Fibroblast of peridontal ligament (primary cell): ENCODE data around the gene BMP7.

ENCODE experiments used
- DNase-seq: peaks from one replicate; pipeline ENCODE4 v3.0.0-alpha.2; 2010; ENCODE audit errors: extremely low read depth

BMP7 gene

DNA sequence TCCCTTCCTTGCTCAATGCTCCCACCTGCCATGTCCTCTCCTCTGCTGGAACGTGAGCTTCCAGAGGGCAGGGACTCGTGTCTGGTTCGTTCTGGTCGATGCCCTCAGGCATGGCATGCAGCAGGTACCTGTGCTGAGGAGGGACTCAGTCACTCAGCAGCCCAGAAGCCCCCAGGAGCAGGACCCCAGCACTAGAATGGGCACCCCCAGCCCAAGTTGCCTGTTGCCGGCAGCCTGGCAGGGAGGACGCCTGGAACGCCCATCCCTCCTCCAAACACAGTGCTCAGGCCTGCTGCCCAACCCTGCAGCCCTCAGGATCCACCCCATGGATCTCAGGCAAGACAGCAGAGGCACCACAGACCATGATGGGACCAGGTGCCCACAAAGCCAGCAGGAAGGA is 40.6 kb downstream of the BMP7 start:
- DNase-seq: no peak

DNA sequence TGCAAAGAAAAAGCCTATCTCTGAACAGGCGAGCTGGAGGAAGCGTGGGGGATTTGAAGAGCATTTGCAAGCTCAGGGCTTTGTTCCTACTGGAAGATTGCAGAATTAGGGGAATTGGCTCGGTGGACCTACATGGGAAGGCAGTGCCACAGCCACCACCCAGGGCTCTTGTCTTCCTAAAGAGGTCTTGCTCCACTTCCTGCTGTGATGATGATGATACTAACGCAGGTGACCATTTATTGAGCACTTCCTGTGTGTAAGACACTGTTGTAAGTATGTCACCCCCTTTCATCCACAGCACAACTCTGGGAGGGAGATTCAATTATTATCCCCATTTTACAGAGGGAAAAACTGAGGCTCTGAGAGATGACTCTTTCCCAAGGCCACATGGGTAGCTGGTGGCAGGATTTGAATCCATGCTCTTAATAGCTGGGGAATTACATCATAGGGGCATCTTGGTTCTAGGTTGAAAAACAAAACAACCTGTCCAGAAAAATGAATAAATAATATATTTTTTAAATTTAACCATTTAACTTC is 41.2 kb downstream of the BMP7 start:
- no peak for DNase-seq

DNA sequence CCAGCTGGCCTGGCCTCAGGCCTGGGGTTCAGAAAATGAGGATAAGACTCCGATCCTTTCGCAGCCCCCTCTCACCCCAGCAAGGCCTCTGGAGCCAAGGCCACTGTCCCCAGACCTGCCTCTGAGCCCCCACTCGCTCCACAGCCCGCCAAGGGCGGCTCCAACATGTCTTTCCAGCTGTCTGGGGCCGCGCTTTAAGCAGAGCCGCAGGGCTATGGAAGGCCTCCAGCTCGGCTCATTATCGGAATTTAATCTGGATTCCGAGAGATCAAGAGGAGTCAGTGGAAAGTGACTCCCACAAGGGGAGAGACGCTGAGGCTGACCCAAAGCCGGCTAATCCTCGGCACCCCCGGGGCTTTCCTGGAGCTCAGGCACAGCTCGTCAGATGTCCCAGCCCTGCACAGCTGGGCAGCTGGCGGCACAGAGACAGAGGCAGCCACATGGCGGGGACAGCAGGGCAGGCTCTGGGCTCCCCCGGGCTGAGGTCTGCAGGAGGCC is 41.8 kb downstream of the BMP7 start:
- DNase-seq: no peak

DNA sequence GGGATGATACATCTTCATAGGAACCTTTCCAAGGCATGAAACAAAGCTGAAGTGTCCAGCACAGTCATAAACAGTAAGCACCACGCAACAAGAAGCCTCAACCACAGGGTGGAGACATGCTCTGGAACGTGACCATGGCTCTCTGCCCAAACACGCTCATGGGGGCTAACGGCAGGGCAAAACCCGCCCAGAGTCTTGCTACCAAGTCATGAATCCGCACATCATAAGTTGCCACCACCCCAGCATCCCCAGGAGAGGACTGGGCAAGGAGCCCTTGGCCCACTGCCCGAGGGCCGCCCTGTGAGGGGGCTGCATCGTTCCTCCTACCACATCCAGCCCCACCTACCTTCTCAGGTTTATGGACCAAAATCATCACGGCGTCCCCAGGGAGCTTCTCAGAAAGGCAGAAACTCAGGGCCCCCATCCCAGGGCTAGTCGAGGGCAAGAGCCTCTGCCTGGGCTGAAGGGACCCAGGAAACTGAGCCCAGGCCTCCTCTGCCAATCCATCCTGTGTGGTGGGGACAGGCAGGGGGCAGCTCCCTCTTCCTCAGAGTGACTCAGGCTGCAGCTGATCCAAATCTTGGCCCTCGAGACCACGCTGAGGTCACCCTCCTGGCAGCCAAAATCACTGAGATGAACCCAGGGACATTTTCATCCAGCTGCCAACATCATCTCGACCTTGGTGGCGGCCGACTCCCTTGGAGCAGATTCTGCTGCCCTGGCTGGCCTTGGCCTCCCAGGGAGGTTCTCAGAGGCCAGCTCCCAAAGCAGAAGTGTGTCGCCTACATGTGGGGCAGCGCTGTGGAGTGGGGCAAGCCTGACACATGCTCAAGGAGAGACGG is 42.6 kb downstream of the BMP7 start:
- no peak for DNase-seq

DNA sequence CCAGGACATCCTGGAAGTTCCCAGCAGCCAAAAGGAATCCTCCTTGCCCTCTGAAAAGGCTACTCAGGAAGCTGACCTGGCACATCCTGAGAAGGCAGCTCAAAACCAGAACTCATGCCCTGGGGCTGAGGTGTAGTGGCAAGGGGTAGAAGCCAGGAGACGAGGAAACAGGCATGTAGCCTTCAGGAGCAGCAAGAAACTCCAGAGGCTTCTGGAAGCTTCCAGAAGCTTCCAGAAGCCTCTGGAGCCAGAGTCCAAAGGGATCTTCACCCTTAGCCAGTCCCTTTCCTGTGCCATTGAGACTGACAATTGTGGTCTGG is 43.9 kb downstream of the BMP7 start:
- no peak for DNase-seq

DNA sequence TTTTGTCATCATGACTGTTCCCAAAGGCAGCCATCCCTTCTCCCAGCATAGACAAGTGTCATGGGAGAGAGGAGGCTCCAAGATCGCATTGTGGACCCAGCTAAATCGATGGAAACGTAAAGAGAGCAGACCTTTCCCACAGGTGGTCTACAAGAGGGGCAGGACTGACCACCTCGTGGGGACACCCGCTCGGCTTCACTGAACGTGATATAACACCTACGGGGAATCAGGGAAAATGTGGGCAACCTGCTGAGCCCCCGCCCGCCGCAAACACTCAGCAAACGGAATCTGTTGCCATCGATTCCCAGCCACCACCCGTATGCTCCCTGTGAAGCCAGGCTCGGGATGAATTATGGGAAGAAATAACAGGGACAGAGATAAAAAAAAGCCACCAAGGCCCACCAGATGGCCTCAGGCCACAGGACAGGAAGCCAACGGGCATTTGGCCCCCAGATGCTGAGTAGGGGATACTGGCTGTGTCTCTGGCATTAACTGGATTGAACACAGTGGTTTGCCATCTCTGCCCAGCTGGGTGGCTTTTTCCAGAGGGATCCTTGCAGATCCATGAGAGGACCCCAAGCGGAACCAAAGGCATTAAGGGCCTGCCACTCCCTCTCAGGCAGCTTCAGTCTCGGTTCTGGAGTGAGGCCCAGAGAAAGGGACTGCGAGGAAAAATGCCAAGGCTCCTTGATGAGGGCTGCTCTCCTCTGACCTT is 44.4 kb downstream of the BMP7 start:
- no peak for DNase-seq

DNA sequence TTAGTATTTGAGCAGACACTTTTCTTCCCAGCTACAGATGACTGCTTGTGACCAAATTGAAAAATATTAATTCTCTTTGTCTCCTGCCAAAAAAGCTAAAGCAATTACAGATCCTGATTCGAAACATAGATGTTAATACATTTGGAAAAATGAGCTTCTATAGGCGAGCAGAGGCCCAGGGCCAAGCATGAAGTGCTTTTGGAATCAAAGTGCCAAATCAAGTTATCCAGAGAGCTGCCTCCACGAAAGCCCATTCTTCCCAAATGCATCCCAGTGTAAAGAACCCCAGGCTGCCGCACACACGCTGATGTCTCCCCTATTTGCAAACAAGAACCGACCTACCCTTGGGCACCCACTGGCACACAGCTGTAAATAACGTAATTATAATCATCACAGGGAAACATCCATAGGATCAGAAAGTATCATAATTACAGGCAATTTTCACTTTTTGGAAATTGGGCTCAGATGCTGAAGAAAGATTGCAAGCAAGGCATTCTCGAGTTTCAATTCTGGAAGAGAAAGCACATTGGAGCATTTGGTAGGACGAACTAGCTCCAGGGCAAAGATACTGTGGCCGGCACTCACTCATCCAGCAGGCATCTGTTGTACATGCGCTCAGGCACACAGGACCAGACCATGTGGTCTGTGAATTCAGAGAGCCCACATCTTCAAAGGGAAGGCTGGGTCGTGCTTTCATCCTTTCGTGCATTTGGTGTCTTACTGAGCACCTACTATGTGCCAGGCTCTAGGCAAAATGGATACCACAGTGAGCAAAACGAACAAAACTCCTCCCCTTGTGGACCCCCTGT is 45.9 kb downstream of the BMP7 start:
- DNase-seq: peak; percentile 14

DNA sequence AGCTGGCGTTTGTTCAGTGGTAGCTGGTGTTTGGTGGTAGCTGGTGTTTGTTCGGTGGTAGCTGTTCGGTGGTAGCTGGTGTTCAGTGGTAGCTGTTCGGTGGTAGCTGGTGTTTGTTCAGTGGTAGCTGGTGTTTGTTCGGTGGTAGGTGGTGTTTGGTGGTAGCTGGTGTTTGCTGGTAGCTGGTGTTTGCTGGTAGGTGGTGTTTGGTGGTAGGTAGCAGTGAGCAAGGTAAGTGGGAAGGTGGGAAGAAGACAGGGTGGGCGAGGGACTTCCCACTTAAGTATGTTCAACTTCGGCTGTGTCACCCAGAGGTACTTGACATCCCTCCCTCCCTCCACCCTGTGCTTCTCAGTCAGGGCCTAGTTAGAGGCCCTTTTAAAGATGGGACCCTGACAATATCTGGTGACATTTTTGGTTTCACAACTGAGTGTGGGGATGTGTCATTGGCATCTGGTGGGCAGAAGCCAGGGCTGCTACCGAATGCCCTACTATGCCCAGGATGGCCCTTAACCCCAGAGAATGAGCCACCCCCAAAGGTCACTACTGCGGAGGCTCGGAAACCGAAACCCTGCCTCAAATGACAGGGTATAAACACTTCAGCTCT is 47.3 kb downstream of the BMP7 start:
- no peak for DNase-seq

DNA sequence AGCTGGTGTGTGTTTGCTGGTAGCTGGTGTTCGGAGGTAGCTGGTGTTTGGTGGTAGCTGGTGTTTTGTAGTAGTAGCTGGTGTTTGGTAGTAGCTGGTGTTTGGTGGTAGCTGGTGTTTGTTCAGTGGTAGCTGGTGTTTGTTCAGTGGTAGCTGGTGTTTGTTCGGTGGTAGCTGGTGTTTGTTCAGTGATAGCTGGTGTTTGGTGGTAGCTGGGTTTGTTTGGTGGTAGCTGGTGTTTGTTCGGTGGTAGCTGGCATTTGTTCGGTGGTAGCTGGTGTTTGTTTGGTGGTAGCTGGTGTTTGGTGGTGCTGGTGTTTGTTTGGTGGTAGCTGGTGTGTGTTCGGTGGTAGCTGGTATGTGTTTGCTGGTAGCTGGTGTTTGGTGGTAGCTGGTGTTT is 48.0 kb downstream of the BMP7 start:
- no peak for DNase-seq

DNA sequence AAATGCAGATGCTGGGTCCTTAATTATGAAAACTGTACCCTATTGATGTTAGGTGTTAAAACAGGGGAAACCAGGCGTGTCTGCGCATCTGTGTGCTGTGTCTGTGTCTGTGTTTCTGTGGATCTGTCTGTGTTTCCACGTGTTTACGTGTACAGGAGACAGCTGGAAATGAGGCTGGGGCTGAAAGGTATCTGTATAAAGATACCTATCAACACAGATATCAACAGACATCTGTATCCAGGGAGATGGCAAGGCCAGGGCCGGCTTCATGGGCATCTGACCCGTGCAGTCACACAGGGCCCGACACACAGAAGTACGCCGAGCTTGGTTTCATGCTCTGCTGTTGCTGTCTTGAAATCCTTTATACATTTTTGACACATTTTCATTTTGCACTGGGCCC is 48.6 kb downstream of the BMP7 start:
- no peak for DNase-seq

DNA sequence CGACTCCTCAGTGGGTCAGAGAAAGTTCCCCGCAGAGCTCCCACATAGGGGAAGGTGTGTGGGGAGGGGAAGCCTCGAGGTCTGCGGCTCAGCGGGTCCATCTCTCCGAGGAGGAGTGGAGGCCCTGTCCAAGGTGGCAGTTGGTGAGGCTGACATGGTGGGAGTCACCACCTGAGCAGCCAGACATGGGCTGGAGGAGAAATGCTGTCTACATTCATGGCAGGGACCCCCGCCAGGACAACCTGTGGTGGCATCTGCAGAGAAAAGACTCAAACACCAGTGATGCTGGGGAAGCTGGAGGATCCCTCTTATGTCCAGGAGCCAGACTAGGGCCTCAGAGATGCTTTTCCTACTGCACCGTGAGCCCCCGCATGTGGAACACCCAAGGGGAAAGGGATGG is 49.8 kb downstream of the BMP7 start:
- no peak for DNase-seq

DNA sequence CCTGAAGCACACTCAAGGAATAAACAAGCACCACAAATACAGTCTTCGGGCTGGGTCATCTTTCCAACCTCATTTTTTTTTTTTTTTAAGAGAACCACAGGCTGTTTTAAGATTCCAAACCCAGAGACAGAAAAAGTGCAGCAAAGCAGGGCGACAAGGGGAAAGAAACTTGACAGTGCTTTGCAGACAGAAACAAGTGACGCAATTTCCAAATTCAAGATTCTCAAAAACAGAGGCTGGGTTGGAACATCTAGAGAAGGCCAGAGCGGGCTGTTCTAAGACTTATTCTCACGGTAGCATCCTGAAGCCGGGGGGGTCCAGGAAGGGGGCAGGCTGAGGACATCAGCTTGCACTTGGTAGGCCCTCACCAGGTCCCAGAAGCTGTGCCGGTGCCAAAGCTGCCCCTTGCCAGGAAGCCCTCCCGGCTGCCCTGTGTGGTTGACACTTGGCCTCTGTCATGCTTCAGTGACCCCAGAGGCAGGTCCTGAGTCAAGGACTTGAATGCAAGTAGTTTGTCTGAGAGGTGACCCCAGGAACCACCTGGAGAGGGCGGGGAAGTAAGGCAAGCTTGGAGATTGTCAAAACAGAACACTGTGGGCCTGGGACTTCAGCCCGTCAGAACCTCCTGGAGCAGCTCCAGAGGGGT is 50.5 kb downstream of the BMP7 start:
- no peak for DNase-seq

DNA sequence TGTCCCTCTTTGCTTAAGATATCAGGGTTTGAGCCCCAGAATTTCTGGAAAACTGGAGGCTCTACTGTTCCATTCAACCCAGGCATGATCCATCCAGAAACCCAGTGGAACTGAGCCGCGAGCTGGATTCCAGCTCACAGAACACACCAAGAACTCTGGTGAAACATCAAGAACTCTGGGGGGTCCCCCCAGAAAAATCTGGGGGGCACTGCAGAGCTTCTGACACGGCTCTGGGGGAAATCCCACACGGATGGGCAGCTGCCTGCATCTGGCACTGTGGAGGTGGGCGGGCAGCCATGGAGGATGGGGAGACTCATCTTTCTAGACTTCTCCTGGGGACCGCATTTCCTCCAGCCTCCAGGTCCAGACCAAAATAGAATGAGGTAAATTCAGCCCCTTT is 51.0 kb downstream of the BMP7 start:
- DNase-seq: no peak

DNA sequence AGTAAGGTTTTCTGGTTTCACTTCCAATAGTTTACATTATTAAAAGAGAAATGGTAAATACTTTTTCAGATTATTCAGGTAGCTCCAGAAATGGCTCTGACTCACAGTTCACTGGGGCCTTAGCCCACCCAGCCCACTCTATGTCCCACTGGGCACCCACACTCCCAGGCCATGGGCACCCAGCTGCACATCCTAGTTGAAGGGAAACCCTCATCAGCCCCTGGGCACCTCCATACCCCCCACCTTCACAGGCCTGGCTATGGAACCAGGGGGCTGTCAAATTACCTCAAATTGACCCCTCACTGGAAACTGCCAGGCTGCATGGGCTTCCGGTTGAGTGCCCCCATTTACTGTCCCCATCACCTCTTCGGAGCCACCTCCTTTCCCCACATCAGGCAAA is 51.5 kb downstream of the BMP7 start:
- no peak for DNase-seq

DNA sequence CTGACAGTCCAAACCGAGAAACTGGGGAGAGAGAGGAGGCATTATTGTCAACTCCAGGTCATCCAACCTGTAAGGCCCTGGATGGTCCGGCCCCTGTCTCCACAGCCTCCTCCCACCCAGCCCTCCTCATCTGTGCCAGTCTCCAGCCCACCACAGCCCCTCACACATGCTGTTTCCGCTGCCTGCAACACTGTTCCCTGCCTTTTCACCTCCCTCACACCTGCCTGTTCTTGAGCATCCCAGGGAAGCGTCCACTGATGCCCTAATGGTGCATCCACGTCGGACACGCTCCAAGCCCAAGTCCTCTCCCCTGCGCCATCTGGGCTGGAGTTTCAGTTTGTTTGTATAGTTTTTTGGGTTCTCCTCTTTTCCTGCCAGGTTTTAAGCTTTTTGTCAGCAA is 52.0 kb downstream of the BMP7 start:
- no peak for DNase-seq

DNA sequence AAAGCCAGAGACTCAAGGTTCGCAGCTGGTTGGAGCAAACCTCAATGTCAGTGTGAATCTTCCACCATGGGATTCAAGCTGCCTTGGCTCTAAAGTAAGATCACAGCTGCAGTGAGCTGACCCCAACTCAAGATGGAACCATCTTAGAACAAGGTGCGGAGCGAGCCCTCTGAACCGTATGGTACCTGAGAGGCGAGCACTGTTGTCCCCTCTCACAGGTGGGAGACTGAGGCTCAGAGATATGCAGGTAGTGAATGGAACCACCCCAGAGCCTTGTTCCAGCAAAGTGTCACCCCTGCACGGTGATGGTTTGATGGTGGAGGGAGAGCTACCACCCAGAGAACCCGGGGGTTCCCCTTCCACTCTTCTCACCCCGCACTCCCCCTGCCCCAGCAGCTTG is 52.5 kb downstream of the BMP7 start:
- DNase-seq: no peak

DNA sequence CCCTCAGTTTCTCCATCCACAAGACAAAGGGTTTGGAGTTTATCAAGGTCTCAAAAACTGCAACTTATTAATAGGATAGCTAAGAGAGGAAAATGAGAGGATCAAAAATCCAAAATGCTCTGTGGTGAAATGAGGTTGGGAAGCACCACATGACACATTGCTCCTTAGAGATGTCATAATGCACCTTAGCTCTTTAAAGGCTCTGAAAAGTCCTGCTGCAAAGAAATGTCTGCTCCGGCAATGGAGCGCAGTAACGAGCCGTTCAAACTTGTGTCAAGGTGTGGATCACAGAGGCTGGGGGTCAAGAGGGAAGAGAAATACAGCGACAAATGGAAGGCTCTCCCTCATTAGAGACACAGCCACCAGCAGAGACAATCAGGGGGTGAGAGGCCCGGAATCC is 53.1 kb downstream of the BMP7 start:
- no peak for DNase-seq

DNA sequence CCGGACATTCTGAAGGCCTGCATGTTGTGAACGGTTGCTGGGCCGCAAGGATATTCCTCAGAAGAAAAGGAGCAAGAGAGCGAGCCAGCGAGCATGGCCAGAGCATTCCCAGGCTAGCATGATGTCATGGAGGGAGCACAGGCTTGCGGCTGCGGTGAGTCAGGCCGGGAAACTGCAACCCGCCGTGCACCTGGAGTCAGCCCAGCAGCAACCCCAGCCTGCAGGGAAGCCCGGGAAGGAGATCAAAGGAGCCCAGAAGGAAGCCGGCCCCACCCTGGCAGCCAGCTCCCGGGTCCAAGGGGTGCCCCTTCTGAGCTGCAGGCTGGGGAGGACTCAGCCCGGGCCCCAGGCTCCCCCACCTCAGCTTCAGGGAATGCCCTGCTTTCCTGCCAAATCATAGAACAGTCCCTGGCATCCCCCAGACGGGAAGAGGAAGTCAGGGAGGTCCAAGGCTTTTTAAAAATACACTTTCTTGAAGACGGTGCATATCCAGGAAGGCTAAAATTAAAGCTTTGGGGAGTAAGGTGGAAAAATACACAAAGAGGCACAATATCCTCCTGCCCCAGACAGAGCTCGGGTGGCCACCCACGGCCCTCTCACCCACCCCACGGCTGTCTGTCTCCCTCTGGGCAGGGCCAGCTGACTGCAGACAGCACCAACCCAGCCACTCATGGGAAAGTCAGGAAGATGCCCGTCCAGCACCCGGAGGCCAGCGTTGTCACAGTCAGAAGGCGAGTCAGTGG is 53.7 kb downstream of the BMP7 start:
- peak; percentile 74 for DNase-seq

DNA sequence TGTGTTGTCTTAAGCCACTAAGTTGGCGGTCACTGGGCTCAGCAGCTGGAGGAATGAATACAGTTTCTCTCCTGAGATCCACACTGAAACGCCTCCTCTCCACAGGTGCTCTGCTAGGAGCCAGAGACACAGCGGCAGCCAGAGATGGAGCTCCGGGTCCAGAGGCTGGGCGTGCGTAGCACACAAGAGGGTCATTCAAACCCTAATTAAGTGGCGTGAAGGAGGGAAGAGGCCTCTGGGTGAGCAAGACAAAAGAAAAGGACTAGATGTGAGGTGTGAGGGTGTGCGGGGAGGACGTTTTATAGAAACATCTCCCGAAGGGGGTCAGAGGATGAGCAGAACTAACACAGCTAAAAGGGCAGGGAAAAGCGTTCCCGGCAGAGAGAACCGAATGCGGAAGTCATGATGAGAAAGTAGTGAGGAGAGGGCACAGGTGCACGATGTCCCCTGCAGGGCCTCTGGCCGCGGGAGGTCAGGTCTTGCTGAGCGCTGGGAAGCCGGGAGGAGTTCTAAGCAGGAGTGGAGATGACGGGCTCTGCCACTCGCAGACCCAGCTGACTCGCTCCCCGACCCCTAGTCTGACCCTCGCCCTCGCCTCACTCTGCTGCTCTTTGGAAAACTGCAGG is 54.4 kb downstream of the BMP7 start:
- no peak for DNase-seq

DNA sequence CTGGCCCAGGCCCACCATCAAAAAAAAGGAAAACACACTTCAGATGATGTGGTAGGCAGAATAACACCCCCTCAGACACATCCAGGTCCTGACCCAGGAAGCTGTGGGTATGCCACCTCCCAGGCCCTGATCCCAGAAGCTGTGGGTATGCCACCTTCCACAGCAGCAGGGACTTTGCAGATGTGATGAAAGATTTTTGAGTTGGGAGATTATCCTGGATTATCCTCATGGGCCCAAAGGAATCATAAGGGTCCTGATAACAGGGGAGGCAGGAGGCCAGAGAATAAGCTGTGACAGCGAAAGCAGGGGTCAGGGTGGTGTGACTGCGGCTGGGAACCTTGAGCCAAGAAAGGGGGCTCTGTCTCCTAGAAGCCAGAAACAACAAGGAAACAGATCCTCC is 55.0 kb downstream of the BMP7 start:
- no peak for DNase-seq
